Activated gamma-delta T cell (primary cell): ENCODE data around the gene RIPPLY1.

Source experiments
- DNase-seq: peaks from one replicate; lab custom pipeline; 2025; lab: John Stamatoyannopoulos, UW
- total RNA-seq, 2 donors: gene quantifications; one replicate each; lab custom pipeline; 2026; lab: John Stamatoyannopoulos, UW

RIPPLY1 gene, protein sequence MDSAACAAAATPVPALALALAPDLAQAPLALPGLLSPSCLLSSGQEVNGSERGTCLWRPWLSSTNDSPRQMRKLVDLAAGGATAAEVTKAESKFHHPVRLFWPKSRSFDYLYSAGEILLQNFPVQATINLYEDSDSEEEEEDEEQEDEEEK
- total RNA-seq, result 0 to 0.04 reads per million in 2 donors

- no peak for DNase-seq
Measured at GRCh38 chrX:106903291-106903824, at the start of gene RIPPLY1. TSS of gene RIPPLY1 (minus strand) at chrX:106903341. CDS start at chrX:106903287, 54 bp downstream.

GRCh38 chrX:106952538-106952937 is 49.4 kb upstream of the RIPPLY1 start:
- no peak for DNase-seq

GRCh38 chrX:106952089-106952488 is 48.9 kb upstream of the RIPPLY1 start:
- DNase-seq, result no peak

DNA sequence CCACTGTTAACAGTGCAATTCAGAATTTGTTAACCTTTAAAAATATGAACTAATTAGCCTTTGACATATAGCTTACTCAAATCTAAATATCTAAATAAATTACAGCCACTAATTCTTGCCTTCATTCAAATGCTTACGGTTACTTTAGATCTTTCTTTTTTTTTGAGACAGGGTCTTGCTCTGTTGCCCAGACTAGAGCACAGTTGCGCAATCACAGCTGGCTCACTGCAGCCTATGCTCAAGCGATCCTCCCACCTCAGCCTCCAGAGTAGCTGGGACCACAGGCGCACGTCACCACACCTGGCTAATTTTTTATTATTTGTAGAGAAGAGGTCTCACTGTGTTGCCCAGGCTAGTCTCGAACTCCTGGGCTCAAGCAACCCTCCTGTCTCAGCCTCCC is 48.1 kb upstream of the RIPPLY1 start:
- DNase-seq, result no peak

DNA sequence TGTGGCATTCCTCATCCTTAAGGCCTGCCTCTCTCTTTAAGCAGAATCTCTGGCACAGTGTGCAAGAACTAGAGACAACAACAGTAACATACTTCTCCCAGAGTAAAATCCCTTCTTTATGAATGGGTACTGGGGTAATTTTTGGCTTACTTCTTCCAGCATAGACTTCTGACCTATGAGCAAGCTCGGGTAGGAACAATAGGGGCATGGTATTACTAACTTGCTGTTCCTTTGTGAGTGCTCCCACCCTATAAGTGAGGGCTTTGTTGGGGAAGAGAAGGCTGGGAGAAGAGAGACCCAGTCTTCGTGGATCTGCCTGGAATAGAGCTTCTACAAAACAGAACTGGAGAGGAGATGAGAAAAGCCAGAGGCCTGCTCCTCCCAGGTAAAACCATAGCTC is 47.2 kb upstream of the RIPPLY1 start:
- no peak for DNase-seq

GRCh38 chrX:106949366-106949765 is 46.2 kb upstream of the RIPPLY1 start:
- DNase-seq, result no peak

DNA sequence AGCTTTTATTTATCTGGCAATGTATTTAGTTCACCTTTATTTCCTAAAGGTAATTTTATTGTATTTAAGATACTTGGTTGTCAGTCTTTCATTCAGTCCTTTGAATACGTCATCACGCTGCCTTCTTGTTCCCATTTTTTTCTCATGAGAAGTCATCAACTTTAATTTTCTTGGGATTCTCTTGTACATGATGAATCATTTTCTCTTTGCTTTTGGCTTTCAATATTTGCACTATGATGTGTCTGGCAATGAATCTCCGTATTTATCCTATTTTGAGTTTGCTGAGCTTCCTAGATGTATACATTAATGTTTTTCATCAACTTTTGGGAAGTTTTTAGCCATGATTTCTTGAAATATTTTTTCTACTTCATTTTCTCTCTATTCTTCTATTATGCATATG is 45.5 kb upstream of the RIPPLY1 start:
- no peak for DNase-seq

GRCh38 chrX:106946464-106946863 is 43.3 kb upstream of the RIPPLY1 start:
- DNase-seq, result no peak

- no peak for DNase-seq
Measured at GRCh38 chrX:106940068-106940467, 36.9 kb upstream of the RIPPLY1 start.

DNA sequence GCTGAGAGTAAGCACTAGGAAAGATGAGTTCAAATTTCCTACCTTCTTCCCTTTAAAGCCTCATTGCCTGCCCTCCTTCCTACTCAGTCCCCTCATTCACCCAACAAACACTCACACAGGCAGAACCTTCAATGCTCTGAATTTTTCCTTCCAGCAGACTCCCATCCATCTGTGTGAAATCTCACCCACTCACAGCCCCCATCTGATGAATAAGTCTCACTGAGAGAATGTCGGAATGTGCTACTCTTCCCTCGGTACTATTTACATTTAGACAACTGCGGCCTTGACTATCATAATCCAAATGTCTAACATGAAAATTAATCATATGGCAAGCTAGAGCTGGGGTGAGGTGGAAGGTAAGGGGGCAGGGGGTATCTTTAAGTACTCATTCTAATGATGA is 36.4 kb upstream of the RIPPLY1 start:
- no peak for DNase-seq

- no peak for DNase-seq
Measured at GRCh38 chrX:106936246-106936645, 33.1 kb upstream of the RIPPLY1 start.

DNA sequence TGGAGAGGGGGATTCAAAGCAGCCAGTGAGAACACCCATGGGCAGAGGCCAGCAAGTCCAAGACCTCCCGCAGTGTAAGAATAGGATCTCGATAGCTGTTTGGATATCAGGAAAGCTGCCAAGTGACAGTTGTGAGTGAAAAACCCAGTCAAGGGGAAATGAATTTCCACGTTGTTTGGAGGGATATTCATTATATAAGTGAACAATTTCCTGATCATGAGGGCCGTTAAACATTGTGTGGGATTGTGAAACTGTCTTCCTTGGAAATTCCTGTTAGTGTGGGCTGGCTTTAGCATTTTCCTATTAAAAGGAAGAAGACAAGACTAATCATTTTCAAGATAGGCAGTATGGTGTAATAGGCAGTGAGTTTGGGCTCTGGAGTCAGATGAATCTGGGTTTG is 32.0 kb upstream of the RIPPLY1 start:
- no peak for DNase-seq

- no peak for DNase-seq
Measured at GRCh38 chrX:106933538-106933961, 30.4 kb upstream of the RIPPLY1 start.

- DNase-seq, result no peak
Measured at GRCh38 chrX:106932960-106933537, 29.9 kb upstream of the RIPPLY1 start.

GRCh38 chrX:106932492-106932923 is 29.4 kb upstream of the RIPPLY1 start:
- DNase-seq, result no peak

GRCh38 chrX:106931831-106932491 is 28.8 kb upstream of the RIPPLY1 start:
- no peak for DNase-seq

GRCh38 chrX:106928227-106928626 is 25.1 kb upstream of the RIPPLY1 start:
- DNase-seq, result no peak

DNA sequence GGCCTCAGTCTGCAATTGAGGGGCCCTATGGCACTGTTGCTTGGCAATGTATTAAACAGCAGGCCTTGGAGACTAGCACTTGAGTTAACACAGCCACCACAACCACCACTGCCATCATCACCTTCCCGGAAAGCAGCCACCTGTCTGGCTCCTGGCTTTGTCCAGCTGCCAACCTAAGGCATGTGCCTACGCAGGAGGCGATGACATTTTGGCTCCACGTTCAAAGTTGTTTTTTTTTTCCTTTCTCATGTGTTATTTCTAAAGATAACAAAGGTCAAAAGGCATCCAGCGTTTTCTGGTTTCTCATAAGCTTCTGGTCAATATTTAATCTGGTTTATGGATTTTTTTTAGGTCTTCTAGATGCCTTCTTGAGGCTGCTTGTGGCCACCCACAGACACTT is 24.6 kb upstream of the RIPPLY1 start:
- DNase-seq, result no peak

- DNase-seq, result no peak
Measured at GRCh38 chrX:106927023-106927422, 23.9 kb upstream of the RIPPLY1 start.

- DNase-seq, result no peak
Measured at GRCh38 chrX:106921637-106922036, 18.5 kb upstream of the RIPPLY1 start.

- DNase-seq, result no peak
Measured at GRCh38 chrX:106919932-106920452, 16.9 kb upstream of the RIPPLY1 start, which contains the start of gene CLDN2. TSS of gene CLDN2 (plus strand) at chrX:106920402. CDS start at chrX:106928229, 7,827 bp downstream.

DNA sequence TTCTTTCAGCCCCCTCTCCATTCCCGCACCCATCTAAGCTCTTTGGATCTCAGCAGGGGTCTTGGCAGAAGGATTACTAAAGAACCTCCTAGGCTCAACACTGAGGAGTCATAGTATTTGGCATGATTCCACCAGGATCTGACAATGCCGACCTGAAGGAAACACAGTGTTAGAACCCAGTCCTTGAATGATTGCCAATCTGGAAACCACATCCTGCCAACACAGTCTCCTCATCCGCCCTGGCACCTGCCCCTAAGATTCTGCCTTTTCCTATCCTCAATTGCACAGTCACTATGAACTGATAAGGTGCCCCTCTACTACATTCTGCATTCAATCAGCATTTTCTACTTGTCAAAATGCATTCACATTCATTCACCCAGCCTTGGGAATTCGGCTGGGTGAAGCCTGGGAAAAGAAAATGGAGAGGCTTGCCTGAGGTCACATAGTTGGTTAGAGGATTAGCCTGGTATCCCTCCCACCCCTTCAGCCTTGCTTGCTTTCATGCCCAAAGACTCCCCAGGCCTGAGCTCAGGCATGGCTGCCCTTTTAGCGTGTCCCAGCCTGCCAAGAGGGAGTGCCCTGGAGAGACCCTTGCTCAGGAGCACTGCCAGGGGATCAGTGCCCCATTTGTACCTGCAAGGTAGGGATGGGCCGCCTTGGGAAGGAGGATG is 14.8 kb upstream of the RIPPLY1 start:
- no peak for DNase-seq
